Measurements from ENCODE around the gene CSGALNACT2. TPM values are rescaled to one million over a fixed set of nuclear protein-coding genes. Genes with fewer than 3 reads are reported as not detected.

The CSGALNACT2 gene
- total RNA-seq, 1 experiment from 2014 or later: 3.6 TPM

DNA sequence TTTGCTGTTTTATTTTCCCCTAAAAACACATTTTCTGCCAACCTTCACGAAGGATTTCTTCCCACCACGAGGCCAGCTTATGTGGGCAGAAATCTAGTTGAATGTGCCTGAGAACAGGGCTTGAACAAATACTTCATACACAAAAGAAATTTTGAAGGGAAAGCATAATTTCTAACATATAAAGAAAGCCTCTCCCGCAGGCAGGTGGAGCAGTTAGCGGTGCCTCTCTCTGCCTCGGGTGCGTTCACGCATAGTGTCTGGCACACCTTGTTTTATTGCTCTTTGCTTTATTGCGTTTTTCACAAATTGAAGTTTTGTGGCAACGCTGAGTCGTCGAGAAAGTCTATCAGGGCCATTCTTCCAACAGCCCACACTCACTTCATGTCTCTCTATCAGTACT, 7.0 kb upstream of the CSGALNACT2 start:
- H3K27me3 ChIP-seq (ENCODE audit: low read length): no peaks in the 10 kb centered on the region
- H4K20me1 ChIP-seq (ENCODE audit: low read length): no peaks in the 10 kb centered on the region
- H3K9me3 ChIP-seq (ENCODE audit: low read length): no peaks in the 10 kb centered on the region
- H3K4me1 ChIP-seq (ENCODE audit: insufficient read depth, low read length): peaks cover 29% of the 10 kb centered on the region
- POLR2A ChIA-PET (ENCODE audit: unreplicated experiment): no interaction called here
- no TSS peak for BruUV-seq (replicated peaks)
- intact Hi-C loops (cut with micrococcal nuclease): no loop called here
- CTCF ChIA-PET: no interaction called here
- no peaks in the 10 kb centered on the region for H3K36me3 ChIP-seq (ENCODE audit: low read depth, low read length)
- no peaks in the 10 kb centered on the region for H3F3A ChIP-seq (ENCODE audit: low read length, unreplicated experiment)
- TF ChIP-seq EZH2phosphoT487 (IDR thresholded peaks at IDR 0.05; ENCODE audit: borderline replicate concordance, low read length) (no peak), EZH2 (IDR thresholded peaks at IDR 0.05; ENCODE audit: low read length, unreplicated experiment) (no peak)
- TF ChIP-seq, protein P1, sequence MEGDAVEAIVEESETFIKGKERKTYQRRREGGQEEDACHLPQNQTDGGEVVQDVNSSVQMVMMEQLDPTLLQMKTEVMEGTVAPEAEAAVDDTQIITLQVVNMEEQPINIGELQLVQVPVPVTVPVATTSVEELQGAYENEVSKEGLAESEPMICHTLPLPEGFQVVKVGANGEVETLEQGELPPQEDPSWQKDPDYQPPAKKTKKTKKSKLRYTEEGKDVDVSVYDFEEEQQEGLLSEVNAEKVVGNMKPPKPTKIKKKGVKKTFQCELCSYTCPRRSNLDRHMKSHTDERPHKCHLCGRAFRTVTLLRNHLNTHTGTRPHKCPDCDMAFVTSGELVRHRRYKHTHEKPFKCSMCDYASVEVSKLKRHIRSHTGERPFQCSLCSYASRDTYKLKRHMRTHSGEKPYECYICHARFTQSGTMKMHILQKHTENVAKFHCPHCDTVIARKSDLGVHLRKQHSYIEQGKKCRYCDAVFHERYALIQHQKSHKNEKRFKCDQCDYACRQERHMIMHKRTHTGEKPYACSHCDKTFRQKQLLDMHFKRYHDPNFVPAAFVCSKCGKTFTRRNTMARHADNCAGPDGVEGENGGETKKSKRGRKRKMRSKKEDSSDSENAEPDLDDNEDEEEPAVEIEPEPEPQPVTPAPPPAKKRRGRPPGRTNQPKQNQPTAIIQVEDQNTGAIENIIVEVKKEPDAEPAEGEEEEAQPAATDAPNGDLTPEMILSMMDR (conservative IDR thresholded peaks at IDR 0.05; ENCODE audit: low read depth, low read length): no peak
- H3K9ac ChIP-seq (ENCODE audit: low read length): no peak overlapping the region
- no peak overlapping the region for H3K4me3 ChIP-seq (ENCODE audit: low read length)
- H2AFZ ChIP-seq (ENCODE audit: low read length): no peak overlapping the region
- no peak overlapping the region for H3K4me2 ChIP-seq (ENCODE audit: low read length)
- no peak for DNase-seq
- no peaks in the 10 kb centered on the region for H3K79me2 ChIP-seq (ENCODE audit: low read length)
- no peak for ATAC-seq
- no peak overlapping the region for H3K27ac ChIP-seq (ENCODE audit: low read length)
- no peaks in the 10 kb centered on the region for H3K9me2 ChIP-seq (replicated peaks; ENCODE audit: low read length)

DNA sequence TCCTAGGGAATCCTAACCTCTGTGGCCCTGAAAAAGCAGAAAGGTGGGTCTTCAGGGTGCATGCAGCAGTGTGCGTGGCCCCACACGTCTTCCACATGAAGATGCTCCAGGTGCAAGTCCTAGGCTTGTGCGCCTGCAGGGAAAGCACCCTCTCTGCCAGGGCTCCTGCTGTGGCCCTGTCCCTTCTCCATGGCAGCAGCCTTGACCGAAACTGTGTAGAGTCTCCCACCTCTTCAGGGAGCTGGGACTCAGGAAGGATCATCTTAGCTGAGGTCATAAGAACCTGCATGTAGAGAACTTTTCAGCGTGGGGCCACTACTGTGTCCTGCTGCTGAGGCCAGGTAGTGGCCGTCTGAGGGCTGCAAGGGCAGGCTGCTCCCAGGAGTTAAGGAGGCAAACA, 6.3 kb upstream of the CSGALNACT2 start:
- Histone ChIP-seq H2AFZ (ENCODE audit: low read length) (no peak overlapping the region), H3F3A (ENCODE audit: low read length, unreplicated experiment) (no peaks in the 10 kb centered on the region), H3K27ac (ENCODE audit: low read length) (no peak overlapping the region), H3K4me2 (ENCODE audit: low read length) (no peak overlapping the region), H3K4me3 (ENCODE audit: low read length) (no peak overlapping the region), H3K79me2 (ENCODE audit: low read length) (no peaks in the 10 kb centered on the region), H3K9me2 (replicated peaks; ENCODE audit: low read length) (no peaks in the 10 kb centered on the region), H3K4me1 (ENCODE audit: insufficient read depth, low read length) (peaks cover 31% of the 10 kb centered on the region), H3K27me3 (ENCODE audit: low read length) (no peaks in the 10 kb centered on the region), H4K20me1 (ENCODE audit: low read length) (no peaks in the 10 kb centered on the region), H3K9ac (ENCODE audit: low read length) (no peak overlapping the region), H3K9me3 (ENCODE audit: low read length) (no peaks in the 10 kb centered on the region), H3K36me3 (ENCODE audit: low read depth, low read length) (no peaks in the 10 kb centered on the region)
- intact Hi-C loops (cut with micrococcal nuclease): no loop called here
- ATAC-seq (no peak), DNase-seq (no peak)
- TF ChIP-seq, protein P1 (conservative IDR thresholded peaks at IDR 0.05; ENCODE audit: low read depth, low read length): no peak
- no peak for TF ChIP-seq EZH2 (IDR thresholded peaks at IDR 0.05; ENCODE audit: low read length, unreplicated experiment)
- TF ChIP-seq EZH2phosphoT487 (IDR thresholded peaks at IDR 0.05; ENCODE audit: borderline replicate concordance, low read length): no peak
- CTCF ChIA-PET: interaction anchor here (0.6 kb wide), 1 partner anchor 40 kb away, joined by 3 read pairs; no protein-coding TSS in a partner anchor
- no TSS peak for BruUV-seq (replicated peaks)
- POLR2A ChIA-PET (ENCODE audit: unreplicated experiment): no interaction called here

DNA sequence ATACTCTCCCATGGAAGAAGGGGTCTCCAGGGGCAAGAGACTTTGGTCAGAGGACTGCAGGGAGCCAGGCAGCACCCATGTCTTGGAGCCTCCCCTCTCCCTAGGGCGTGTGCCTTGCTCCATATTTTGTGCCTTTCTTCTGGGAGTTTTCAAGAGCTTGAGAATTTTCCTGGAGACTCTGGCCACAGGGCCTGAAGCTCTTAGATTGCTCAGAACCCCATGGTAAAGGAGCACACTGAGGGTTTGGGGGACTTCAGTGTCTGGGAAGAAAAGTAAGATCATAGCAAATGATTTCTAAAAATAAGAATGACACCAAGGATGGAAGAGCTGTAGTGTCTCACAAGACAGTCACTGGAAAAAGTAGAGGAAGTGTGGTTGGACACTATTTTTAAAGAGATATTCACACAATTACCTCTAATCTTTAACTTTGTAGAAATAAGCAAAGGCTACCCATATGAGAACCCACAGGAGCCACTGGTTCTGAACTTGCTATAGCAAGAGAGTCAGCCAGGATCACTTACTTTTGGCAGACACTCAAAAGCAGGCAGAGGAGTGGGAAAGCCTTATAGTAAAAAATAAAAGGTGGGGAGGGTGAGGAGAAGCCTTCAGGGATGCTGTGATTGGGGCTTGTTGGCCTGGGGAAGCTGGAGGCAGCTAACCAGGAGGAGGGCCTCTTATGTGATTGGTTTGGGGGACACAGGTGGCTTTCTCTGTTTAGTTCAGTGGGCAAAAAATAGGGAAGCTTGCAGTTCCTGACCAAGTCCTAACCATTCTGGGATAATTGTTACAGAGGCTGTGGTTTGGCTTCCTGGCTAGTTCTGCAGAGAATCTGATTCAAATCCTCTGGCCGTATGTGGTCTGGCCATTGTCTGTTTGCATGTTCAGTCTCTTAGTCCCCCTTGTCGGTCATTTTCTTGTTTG, 5.1 kb upstream of the CSGALNACT2 start:
- no peaks in the 10 kb centered on the region for H4K20me1 ChIP-seq (ENCODE audit: low read length)
- CTCF ChIA-PET: no interaction called here
- no peaks in the 10 kb centered on the region for H3K9me3 ChIP-seq (ENCODE audit: low read length)
- no peak overlapping the region for H3K4me2 ChIP-seq (ENCODE audit: low read length)
- H2AFZ ChIP-seq (ENCODE audit: low read length): no peak overlapping the region
- peaks cover 33% of the 10 kb centered on the region for H3K4me1 ChIP-seq (ENCODE audit: insufficient read depth, low read length)
- H3K36me3 ChIP-seq (ENCODE audit: low read depth, low read length): no peaks in the 10 kb centered on the region
- no peak overlapping the region for H3K9ac ChIP-seq (ENCODE audit: low read length)
- no TSS peak for BruUV-seq (replicated peaks)
- no peak for DNase-seq
- H3K27ac ChIP-seq (ENCODE audit: low read length): no peak overlapping the region
- H3K79me2 ChIP-seq (ENCODE audit: low read length): no peaks in the 10 kb centered on the region
- no peak for ATAC-seq
- intact Hi-C loops (cut with micrococcal nuclease): no loop called here
- POLR2A ChIA-PET (ENCODE audit: unreplicated experiment): no interaction called here
- H3K9me2 ChIP-seq (replicated peaks; ENCODE audit: low read length): no peaks in the 10 kb centered on the region
- no peak overlapping the region for H3K4me3 ChIP-seq (ENCODE audit: low read length)
- no peaks in the 10 kb centered on the region for H3K27me3 ChIP-seq (ENCODE audit: low read length)
- TF ChIP-seq EZH2 (IDR thresholded peaks at IDR 0.05; ENCODE audit: low read length, unreplicated experiment) (no peak), EZH2phosphoT487 (IDR thresholded peaks at IDR 0.05; ENCODE audit: borderline replicate concordance, low read length) (no peak)
- TF ChIP-seq, protein P1 (conservative IDR thresholded peaks at IDR 0.05; ENCODE audit: low read depth, low read length): no peak
- no peaks in the 10 kb centered on the region for H3F3A ChIP-seq (ENCODE audit: low read length, unreplicated experiment)
